Measurements from ENCODE around the gene PRKAR1B.
A peak's percentile ranks its signal among the peaks of the same experiment; 100 is the strongest.

Gene PRKAR1B

DNA sequence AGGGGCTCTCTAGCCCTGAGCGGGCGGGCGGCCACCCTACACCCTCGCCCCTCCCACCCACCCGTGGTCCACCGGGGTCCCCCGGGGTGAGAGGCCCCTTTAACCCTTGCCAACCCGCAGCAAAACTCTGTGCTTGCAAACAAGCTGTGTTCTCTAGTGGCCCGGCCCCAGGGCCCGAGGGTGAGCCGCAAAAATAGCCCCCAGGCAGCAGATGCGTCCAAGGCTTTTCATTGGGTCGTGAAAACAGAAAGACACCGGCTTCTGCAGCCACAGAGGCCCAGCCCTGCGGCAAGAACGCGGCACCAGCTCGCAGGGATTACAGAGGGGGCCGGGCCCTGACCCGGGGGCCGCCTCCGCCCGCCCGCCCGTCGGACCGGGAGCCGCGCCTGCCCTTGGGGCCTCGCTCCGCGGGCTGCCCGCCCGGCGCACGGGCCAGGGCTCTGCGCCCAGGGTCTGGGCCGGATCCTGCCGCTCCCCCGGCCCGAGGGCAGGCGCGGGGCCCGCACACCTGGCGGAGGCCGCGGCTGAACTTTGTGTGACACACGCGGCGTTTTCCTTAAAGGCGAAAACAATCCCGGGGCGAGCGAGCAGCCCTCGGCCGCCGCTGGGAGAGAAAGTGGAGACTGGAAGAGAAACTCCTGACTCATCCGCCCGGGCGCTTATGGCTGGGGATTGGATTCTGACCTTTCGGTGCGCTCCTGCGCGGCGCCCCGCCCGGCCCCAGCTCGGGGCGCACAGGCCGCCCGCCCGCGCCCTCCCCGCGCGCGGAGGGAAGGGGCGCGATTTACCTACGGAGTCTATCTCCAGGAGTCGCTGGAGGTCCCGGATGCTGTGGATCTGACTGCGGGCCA lies 210.2 kb downstream of the PRKAR1B start (continued):
- TF ChIP-seq, protein P1, sequence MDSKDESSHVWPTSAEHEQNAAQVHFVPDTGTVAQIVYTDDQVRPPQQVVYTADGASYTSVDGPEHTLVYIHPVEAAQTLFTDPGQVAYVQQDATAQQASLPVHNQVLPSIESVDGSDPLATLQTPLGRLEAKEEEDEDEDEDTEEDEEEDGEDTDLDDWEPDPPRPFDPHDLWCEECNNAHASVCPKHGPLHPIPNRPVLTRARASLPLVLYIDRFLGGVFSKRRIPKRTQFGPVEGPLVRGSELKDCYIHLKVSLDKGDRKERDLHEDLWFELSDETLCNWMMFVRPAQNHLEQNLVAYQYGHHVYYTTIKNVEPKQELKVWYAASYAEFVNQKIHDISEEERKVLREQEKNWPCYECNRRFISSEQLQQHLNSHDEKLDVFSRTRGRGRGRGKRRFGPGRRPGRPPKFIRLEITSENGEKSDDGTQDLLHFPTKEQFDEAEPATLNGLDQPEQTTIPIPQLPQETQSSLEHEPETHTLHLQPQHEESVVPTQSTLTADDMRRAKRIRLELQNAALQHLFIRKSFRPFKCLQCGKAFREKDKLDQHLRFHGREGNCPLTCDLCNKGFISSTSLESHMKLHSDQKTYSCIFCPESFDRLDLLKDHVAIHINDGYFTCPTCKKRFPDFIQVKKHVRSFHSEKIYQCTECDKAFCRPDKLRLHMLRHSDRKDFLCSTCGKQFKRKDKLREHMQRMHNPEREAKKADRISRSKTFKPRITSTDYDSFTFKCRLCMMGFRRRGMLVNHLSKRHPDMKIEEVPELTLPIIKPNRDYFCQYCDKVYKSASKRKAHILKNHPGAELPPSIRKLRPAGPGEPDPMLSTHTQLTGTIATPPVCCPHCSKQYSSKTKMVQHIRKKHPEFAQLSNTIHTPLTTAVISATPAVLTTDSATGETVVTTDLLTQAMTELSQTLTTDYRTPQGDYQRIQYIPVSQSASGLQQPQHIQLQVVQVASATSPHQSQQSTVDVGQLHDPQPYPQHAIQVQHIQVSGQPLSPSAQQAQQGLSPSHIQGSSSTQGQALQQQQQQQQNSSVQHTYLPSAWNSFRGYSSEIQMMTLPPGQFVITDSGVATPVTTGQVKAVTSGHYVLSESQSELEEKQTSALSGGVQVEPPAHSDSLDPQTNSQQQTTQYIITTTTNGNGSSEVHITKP (tag by site-specific recombination; IDR thresholded peaks at IDR 0.05), result no peak
- no peak for TF ChIP-seq ZNF341 (tag by site-specific recombination; IDR thresholded peaks at IDR 0.05; ENCODE audit: low read depth)
- TF ChIP-seq ZNF394 (tag by site-specific recombination; IDR thresholded peaks at IDR 0.05; ENCODE audit: borderline replicate concordance), result no peak
- no peak for TF ChIP-seq ZNF473 (tag by site-specific recombination; IDR thresholded peaks at IDR 0.05)
- TF ChIP-seq ZNF391 (tag by site-specific recombination; IDR thresholded peaks at IDR 0.05; ENCODE audit: borderline replicate concordance, low read depth), result no peak
- TF ChIP-seq FEZF1 (tag by site-specific recombination; IDR thresholded peaks at IDR 0.05), result no peak
- TF ChIP-seq ZNF791 (tag by site-specific recombination; IDR thresholded peaks at IDR 0.05), result no peak
- 0 out of 2 replicates have a peak, but pooled peaks have one; percentile 29 for TF ChIP-seq IKZF3 (tag by site-specific recombination; IDR thresholded peaks at IDR 0.05)
- TF ChIP-seq ZNF19 (tag by site-specific recombination; IDR thresholded peaks at IDR 0.05; ENCODE audit: low read depth), result no peak

DNA sequence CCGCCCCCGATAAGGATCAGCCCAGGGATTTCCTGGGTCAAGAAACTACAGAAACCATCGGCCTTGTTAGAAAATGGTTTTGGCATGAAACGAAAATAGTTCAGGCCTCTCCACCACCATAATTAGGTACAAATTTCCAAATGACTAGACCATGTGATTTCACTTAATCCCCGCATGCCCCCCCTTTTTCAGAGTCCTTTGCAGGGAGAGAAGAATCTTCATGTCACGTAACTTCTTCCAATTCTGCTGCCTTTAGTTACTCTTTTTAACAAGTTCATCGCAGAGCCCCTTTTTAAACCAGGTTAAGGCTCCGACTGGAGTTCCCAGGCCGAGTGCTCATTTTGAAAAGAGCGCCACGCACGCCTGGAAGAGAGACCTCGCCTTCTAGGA lies 210.9 kb downstream of the PRKAR1B start:
- Histone ChIP-seq H3K36me3 (ENCODE audit: control insufficient read depth in 2 of 2, insufficient read depth in 1 of 2, low read length in 2 of 2) (no peaks in the 10 kb centered on the region), H3K4me1 (ENCODE audit: control insufficient read depth, insufficient read depth, low read length) (no peaks in the 10 kb centered on the region), H3K27ac (ENCODE audit: extremely low read depth, low read depth, low read length) (no peak overlapping the region), H3K4me3 (ENCODE audit: low read depth, low read length) (no peak overlapping the region), H3K9me3 (ENCODE audit: control insufficient read depth, insufficient read depth, low read depth, low read length) (no peaks in the 10 kb centered on the region)
- POLR2A ChIA-PET, result no interaction called here
- no peak for TF ChIP-seq ZNF585B (tag by site-specific recombination; IDR thresholded peaks at IDR 0.05)
- CTCF ChIA-PET, result no interaction called here

DNA sequence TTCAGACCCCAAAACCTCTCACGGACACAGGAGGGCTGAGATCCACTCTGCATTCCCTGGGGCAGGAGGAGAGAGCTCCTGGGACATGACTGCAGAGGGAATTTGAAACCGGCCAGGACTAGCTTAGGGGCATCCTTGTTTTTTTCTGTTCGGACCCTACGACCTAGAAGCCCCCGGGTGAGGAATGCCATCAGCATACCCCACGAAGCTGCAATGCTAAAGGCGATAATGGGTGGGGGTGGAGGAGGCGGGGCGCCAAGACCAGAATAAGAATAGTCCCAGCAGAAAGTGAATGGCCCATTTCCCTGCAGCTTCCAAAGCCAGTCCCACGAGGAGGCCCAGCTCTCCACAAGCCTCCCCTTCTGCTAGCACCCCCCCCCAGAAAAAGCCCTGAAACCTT lies 211.5 kb downstream of the PRKAR1B start:
- H3K36me3 ChIP-seq (ENCODE audit: control insufficient read depth in 2 of 2, insufficient read depth in 1 of 2, low read length in 2 of 2), result no peaks in the 10 kb centered on the region
- no peaks in the 10 kb centered on the region for H3K9me3 ChIP-seq (ENCODE audit: control insufficient read depth, insufficient read depth, low read depth, low read length)
- no peaks in the 10 kb centered on the region for H3K4me1 ChIP-seq (ENCODE audit: control insufficient read depth, insufficient read depth, low read length)
- H3K27ac ChIP-seq (ENCODE audit: extremely low read depth, low read depth, low read length), result no peak overlapping the region
- TF ChIP-seq ZNF202 (tag by site-specific recombination; IDR thresholded peaks at IDR 0.05; ENCODE audit: borderline replicate concordance) (no peak), ZNF624 (tag by site-specific recombination; IDR thresholded peaks at IDR 0.05) (no peak), KLF1 (tag by site-specific recombination; IDR thresholded peaks at IDR 0.05) (no peak), ZNF837 (tag by site-specific recombination; IDR thresholded peaks at IDR 0.05) (no peak), SCRT2 (tag by site-specific recombination; IDR thresholded peaks at IDR 0.05) (no peak), ZNF654 (tag by site-specific recombination; IDR thresholded peaks at IDR 0.05; ENCODE audit: low read depth) (no peak), REPIN1 (tag by site-specific recombination; IDR thresholded peaks at IDR 0.05; ENCODE audit: low read depth) (no peak), ZNF514 (tag by site-specific recombination; IDR thresholded peaks at IDR 0.05) (no peak), ZNF555 (tag by site-specific recombination; conservative IDR thresholded peaks at IDR 0.05) (no peak), ZBTB8A (tag by site-specific recombination; IDR thresholded peaks at IDR 0.05) (no peak), ZNF48 (tag by site-specific recombination; IDR thresholded peaks at IDR 0.05) (no peak), SP2 (tag by site-specific recombination; IDR thresholded peaks at IDR 0.05) (no peak), ZNF473 (tag by site-specific recombination; IDR thresholded peaks at IDR 0.05) (no peak)
- TF ChIP-seq, protein P2, sequence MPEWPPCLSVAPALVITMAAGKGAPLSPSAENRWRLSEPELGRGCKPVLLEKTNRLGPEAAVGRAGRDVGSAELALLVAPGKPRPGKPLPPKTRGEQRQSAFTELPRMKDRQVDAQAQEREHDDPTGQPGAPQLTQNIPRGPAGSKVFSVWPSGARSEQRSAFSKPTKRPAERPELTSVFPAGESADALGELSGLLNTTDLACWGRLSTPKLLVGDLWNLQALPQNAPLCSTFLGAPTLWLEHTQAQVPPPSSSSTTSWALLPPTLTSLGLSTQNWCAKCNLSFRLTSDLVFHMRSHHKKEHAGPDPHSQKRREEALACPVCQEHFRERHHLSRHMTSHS (tag by site-specific recombination; IDR thresholded peaks at IDR 0.05), result no peak
- TF ChIP-seq, protein P3, sequence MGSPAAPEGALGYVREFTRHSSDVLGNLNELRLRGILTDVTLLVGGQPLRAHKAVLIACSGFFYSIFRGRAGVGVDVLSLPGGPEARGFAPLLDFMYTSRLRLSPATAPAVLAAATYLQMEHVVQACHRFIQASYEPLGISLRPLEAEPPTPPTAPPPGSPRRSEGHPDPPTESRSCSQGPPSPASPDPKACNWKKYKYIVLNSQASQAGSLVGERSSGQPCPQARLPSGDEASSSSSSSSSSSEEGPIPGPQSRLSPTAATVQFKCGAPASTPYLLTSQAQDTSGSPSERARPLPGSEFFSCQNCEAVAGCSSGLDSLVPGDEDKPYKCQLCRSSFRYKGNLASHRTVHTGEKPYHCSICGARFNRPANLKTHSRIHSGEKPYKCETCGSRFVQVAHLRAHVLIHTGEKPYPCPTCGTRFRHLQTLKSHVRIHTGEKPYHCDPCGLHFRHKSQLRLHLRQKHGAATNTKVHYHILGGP (tag by site-specific recombination; IDR thresholded peaks at IDR 0.05), result no peak
- TF ChIP-seq, protein P4, sequence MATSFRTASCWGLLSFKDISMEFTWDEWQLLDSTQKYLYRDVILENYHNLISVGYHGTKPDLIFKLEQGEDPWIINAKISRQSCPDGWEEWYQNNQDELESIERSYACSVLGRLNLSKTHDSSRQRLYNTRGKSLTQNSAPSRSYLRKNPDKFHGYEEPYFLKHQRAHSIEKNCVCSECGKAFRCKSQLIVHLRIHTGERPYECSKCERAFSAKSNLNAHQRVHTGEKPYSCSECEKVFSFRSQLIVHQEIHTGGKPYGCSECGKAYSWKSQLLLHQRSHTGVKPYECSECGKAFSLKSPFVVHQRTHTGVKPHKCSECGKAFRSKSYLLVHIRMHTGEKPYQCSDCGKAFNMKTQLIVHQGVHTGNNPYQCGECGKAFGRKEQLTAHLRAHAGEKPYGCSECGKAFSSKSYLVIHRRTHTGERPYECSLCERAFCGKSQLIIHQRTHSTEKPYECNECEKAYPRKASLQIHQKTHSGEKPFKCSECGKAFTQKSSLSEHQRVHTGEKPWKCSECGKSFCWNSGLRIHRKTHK (tag by site-specific recombination; IDR thresholded peaks at IDR 0.05), result no peak
- CTCF ChIA-PET, result no interaction called here
- H3K4me3 ChIP-seq (ENCODE audit: low read depth, low read length), result no peak overlapping the region
- POLR2A ChIA-PET, result interaction anchor here (1.0 kb wide), 1 partner anchor 60 kb away, joined by 3 read pairs; no protein-coding TSS in a partner anchor
